Liver (tissue), 9 donors: ENCODE measurements around the gene COL9A3. TPM values are rescaled to one million over a fixed set of nuclear protein-coding genes. Genes with fewer than 3 reads are reported as not detected.

ENCODE experiments used
- DNase-seq: peaks from one replicate; pipeline ENCODE4 v3.0.0-alpha.2; 2017; ENCODE audit warnings: low spot score
- H3K27ac ChIP-seq, 2 donors: one replicate each; pipeline ENCODE4 v1.7.0; 2013; ENCODE audit warnings: inconsistent platforms in 2 of 2, low read length in 2 of 2, control low read depth in 1 of 2, low read depth in 1 of 2, mild to moderate bottlenecking in 1 of 2
- H3K27me3 ChIP-seq, 4 donors: one replicate each; pipeline versions ENCODE4 v1.6.1 to v1.7.0; 2013; ENCODE audit warnings: low read length in 3 of 4, inconsistent platforms in 1 of 4, mild to moderate bottlenecking in 1 of 4, moderate library complexity in 1 of 4; ENCODE audit not compliant: control insufficient read depth in 4 of 4, insufficient read depth in 4 of 4
- H3K36me3 ChIP-seq, 4 donors: one replicate each; pipeline versions ENCODE4 v1.6.1 to v1.7.0; 2013; ENCODE audit warnings: low read length in 3 of 4, mild to moderate bottlenecking in 3 of 4, low read depth in 1 of 4, moderate library complexity in 1 of 4; ENCODE audit not compliant: control insufficient read depth in 4 of 4, insufficient read depth in 3 of 4
- H3K4me1 ChIP-seq, 4 donors: one replicate each; pipeline versions ENCODE4 v1.6.1 to v1.7.0; 2013; ENCODE audit warnings: low read length in 3 of 4, mild to moderate bottlenecking in 3 of 4, moderate library complexity in 1 of 4; ENCODE audit not compliant: control insufficient read depth in 4 of 4, insufficient read depth in 4 of 4
- H3K4me3 ChIP-seq, 3 donors: one replicate each; pipeline versions ENCODE4 v1.6.1 to v1.7.0; 2013; ENCODE audit warnings: low read length in 3 of 3, control low read depth in 1 of 3, low read depth in 1 of 3, mild to moderate bottlenecking in 1 of 3
- H3K9ac ChIP-seq, 2 donors: one replicate each; pipeline ENCODE4 v1.7.0; 2013; ENCODE audit warnings: low read length in 2 of 2, mild to moderate bottlenecking in 2 of 2, moderate library complexity in 2 of 2, control low read depth in 1 of 2, low read depth in 1 of 2
- H3K9me3 ChIP-seq, 4 donors: one replicate each; pipeline versions ENCODE4 v1.6.1 to v1.7.0; 2013; ENCODE audit warnings: low read length in 3 of 4; ENCODE audit not compliant: control insufficient read depth in 4 of 4
- ATF3 ChIP-seq: IDR thresholded peaks from 2 replicates; pipeline ENCODE4 v1.6.1; 2016; ENCODE audit warnings: antibody characterized with exemption
- EGR1 ChIP-seq, 2 donors: IDR thresholded peaks; 2 replicates each; pipeline ENCODE4 v1.6.1; 2016 to 2018; ENCODE audit warnings: antibody characterized with exemption in 2 of 2, low read depth in 2 of 2
- FOXA1 ChIP-seq: IDR thresholded peaks from 2 replicates; pipeline ENCODE4 v1.6.1; 2016; ENCODE audit warnings: antibody characterized with exemption
- GABPA ChIP-seq, 2 donors: IDR thresholded peaks in 1 of 2; conservative IDR thresholded peaks in 1 of 2; 2 replicates each; pipeline ENCODE4 v1.6.1; 2016; ENCODE audit warnings: antibody characterized with exemption in 2 of 2, mild to moderate bottlenecking in 1 of 2, moderate library complexity in 1 of 2
- HNF4A ChIP-seq, 2 donors: conservative IDR thresholded peaks; 2 replicates each; pipeline ENCODE4 v1.6.1; 2016; ENCODE audit warnings: antibody characterized with exemption in 2 of 2, mild to moderate bottlenecking in 2 of 2
- HNF4G ChIP-seq: IDR thresholded peaks from 2 replicates; pipeline ENCODE4 v1.6.1; 2016; ENCODE audit warnings: antibody characterized with exemption
- NR2F2 ChIP-seq: IDR thresholded peaks from 2 replicates; pipeline ENCODE4 v1.6.1; 2016; ENCODE audit warnings: antibody characterized with exemption
- RAD21 ChIP-seq, 2 donors: IDR thresholded peaks; 2 replicates each; pipeline ENCODE4 v1.6.1; 2016; ENCODE audit warnings: antibody characterized with exemption in 2 of 2, mild to moderate bottlenecking in 2 of 2
- REST ChIP-seq: IDR thresholded peaks from 2 replicates; pipeline ENCODE4 v1.6.1; 2016; ENCODE audit warnings: antibody characterized with exemption, mild to moderate bottlenecking
- RXRA ChIP-seq, 2 donors: IDR thresholded peaks; 2 replicates each; pipeline ENCODE4 v1.6.1; 2017 to 2018; ENCODE audit warnings: antibody characterized with exemption in 2 of 2, mild to moderate bottlenecking in 1 of 2
- SP1 ChIP-seq: IDR thresholded peaks from 2 replicates; pipeline ENCODE4 v1.6.1; 2018; ENCODE audit warnings: antibody characterized with exemption, mild to moderate bottlenecking
- TAF1 ChIP-seq: conservative IDR thresholded peaks from 2 replicates; pipeline ENCODE4 v1.6.1; 2016; ENCODE audit warnings: antibody characterized with exemption, mild to moderate bottlenecking
- YY1 ChIP-seq: IDR thresholded peaks from 2 replicates; pipeline ENCODE4 v1.6.1; 2016; ENCODE audit warnings: antibody characterized with exemption, mild to moderate bottlenecking
- WGBS: extraction: QIAGEN DNeasy Blood & Tissue Kit; methylation state at CpG from one replicate; pipeline ENCODE4 v1.1.7; 2013; 5-methylcytosine and 5-hydroxymethylcytosine counted together
- polyA plus RNA-seq, 2 donors: library from polyadenylated mRNA; stranded (reverse) in 1 of 2; unstranded in 1 of 2; fragments of 200-250 nt in 1 of 2; fragments of >200 nt in 1 of 2; fragmentation: Nextera tagmentation in 1 of 2; extraction: Ambion mirVana in 1 of 2; gene quantifications; one replicate each; pipeline versions ENCODE4 v1.2.1 to v1.2.3, GENCODE V29; 2013 to 2015
- total RNA-seq, 2 donors: library from RNA; depleted of rRNA; stranded (reverse); fragments of >200 nt; gene quantifications; one replicate each; pipeline ENCODE4 v1.2.3, GENCODE V29; 2014
- TF ChIP-seq, protein P1 (sequence below): fragments of 150-350 bp; IDR thresholded peaks from 2 replicates; pipeline ENCODE4 v1.5.1; 2017; ENCODE audit warnings: improper control_type of control experiment, low read depth, low read length; ENCODE audit not compliant: missing input control
- donor health status: healthy.
- donor health status: healthy.
- donor health status: healthy.
- donor health status: healthy.
- donor health status: healthy.

The COL9A3 gene
- total and polyA plus RNA-seq, 4 donors, result 0.92 to 2.0 (median 1.1) TPM

- TF ChIP-seq, protein P1, sequence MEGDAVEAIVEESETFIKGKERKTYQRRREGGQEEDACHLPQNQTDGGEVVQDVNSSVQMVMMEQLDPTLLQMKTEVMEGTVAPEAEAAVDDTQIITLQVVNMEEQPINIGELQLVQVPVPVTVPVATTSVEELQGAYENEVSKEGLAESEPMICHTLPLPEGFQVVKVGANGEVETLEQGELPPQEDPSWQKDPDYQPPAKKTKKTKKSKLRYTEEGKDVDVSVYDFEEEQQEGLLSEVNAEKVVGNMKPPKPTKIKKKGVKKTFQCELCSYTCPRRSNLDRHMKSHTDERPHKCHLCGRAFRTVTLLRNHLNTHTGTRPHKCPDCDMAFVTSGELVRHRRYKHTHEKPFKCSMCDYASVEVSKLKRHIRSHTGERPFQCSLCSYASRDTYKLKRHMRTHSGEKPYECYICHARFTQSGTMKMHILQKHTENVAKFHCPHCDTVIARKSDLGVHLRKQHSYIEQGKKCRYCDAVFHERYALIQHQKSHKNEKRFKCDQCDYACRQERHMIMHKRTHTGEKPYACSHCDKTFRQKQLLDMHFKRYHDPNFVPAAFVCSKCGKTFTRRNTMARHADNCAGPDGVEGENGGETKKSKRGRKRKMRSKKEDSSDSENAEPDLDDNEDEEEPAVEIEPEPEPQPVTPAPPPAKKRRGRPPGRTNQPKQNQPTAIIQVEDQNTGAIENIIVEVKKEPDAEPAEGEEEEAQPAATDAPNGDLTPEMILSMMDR, result no peak
- no peak for TF ChIP-seq HNF4G
- no peak for TF ChIP-seq EGR1 (IDR thresholded peaks at IDR 0.05; ENCODE audit: low read depth in 2 of 2)
- no peak for TF ChIP-seq GABPA (IDR thresholded peaks at IDR 0.05 in 1 of 2, conservative IDR thresholded peaks at IDR 0.05 in 1 of 2)
- TF ChIP-seq NR2F2, result no peak
- no peak for TF ChIP-seq FOXA1
- TF ChIP-seq YY1, result no peak
- no peak for TF ChIP-seq HNF4A (conservative IDR thresholded peaks at IDR 0.05)
- no peak for TF ChIP-seq ATF3
- TF ChIP-seq RXRA (IDR thresholded peaks at IDR 0.05), result no peak
- TF ChIP-seq TAF1, result no peak
Observed at GRCh38 chr20:62834967-62835730, 18.3 kb downstream of the COL9A3 start (continued).

DNA sequence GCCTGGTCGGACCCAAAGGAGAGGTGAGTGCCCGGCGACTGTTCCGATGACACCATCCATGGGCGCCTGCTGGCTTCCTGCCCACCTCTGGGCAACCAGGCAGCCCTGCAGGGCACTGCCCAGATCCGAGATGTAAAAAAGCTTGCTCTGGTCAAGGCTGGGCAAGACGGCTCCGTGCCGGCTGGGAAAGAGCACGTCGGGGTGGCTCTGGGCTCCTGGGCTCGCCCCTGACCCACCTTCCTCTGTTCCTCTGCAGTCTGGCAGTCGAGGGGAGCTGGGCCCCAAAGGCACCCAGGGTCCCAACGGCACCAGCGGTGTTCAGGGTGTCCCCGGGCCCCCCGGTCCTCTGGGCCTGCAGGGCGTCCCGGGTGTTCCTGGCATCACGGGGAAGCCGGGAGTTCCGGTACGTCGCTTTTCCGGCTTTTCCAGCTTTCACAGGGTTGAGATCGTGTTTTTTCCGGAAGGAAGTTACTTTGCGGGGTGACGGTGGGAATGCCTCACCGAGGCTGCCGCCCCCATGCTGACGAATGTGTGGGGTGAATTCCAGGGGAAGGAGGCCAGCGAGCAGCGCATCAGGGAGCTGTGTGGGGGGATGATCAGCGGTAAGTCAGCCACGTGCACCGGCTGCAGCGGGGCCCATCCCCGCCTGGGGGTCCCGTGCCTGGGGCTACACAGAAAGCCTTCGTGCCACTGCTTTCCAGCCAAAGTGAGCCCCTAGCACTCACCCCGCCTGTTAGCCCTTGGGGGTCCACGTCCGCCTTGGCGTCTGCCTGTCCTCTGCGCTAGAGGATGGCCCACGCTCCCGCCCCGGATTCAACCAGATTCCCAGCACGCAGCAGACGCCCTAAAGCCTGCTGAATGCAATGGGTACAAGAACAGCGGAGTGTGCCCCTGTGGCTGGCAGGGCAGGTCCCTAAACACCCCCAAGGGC is 19.3 kb downstream of the COL9A3 start:
- no peak for DNase-seq
- H3K27ac ChIP-seq, result no peak overlapping the region
- H3K4me1 ChIP-seq, result peaks cover 12 to 39% (median 26%) of the 10 kb centered on the region in 4 donors
- H3K9me3 ChIP-seq, result no peaks in the 10 kb centered on the region
- no peak for TF ChIP-seq EGR1 (IDR thresholded peaks at IDR 0.05; ENCODE audit: low read depth in 2 of 2)
- TF ChIP-seq, protein P1, result no peak
- H3K36me3 ChIP-seq, result peaks cover 0 to 2% (median 0%) of the 10 kb centered on the region in 4 donors
- no peak overlapping the region for H3K9ac ChIP-seq
- WGBS, result 86% methylated on average over 52 of the region's 52 CpGs
- no peaks in the 10 kb centered on the region for H3K27me3 ChIP-seq
- H3K4me3 ChIP-seq, result no peak overlapping the region

DNA sequence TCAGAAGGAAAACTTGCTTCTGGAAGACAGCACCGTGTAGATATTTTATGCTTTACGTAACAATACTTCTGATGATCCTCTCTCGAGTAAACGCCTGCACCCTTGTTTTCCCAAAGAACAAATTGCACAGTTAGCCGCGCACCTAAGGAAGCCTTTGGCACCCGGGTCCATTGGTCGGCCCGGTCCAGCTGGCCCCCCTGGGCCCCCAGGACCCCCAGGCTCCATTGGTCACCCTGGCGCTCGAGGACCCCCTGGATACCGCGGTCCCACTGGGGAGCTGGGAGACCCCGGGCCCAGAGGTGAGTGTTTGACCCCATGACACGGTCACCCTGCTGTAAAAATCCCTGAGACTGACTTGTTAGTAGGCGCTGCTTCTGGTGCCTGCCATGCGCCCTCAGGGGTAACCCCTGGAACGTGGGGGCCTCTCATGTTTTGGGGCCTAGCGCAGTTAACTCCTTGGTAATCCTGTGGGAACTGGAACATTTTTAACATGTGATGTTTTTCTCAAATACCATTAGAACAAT is 20.2 kb downstream of the COL9A3 start:
- peaks cover 7 to 30% (median 19%) of the 10 kb centered on the region in 4 donors for H3K4me1 ChIP-seq
- H3K9ac ChIP-seq, result no peak overlapping the region
- H3K27ac ChIP-seq, result no peak overlapping the region
- WGBS, result 94% methylated on average over 19 of the region's 19 CpGs
- H3K4me3 ChIP-seq, result no peak overlapping the region
- H3K9me3 ChIP-seq, result no peaks in the 10 kb centered on the region
- H3K36me3 ChIP-seq, result peaks cover 0 to 3% (median 0%) of the 10 kb centered on the region in 4 donors
- no peaks in the 10 kb centered on the region for H3K27me3 ChIP-seq
- no peak for DNase-seq
- TF ChIP-seq NR2F2, result no peak
- no peak for TF ChIP-seq EGR1 (IDR thresholded peaks at IDR 0.05; ENCODE audit: low read depth in 2 of 2)
- no peak for TF ChIP-seq ATF3
- TF ChIP-seq RXRA (IDR thresholded peaks at IDR 0.05), result no peak
- no peak for TF ChIP-seq HNF4G
- no peak for TF ChIP-seq REST
- no peak for TF ChIP-seq RAD21 (IDR thresholded peaks at IDR 0.05)
- no peak for TF ChIP-seq TAF1
- TF ChIP-seq GABPA (IDR thresholded peaks at IDR 0.05 in 1 of 2, conservative IDR thresholded peaks at IDR 0.05 in 1 of 2), result no peak
- no peak for TF ChIP-seq HNF4A (conservative IDR thresholded peaks at IDR 0.05)
- TF ChIP-seq SP1, result no peak
- TF ChIP-seq YY1, result no peak
